ENCODE data around the gene THOC2.

- TF ChIP-seq CTCF (IDR thresholded peaks at IDR 0.05) = no peak
- no peak for TF ChIP-seq POLR2A (IDR thresholded peaks at IDR 0.05)
Observed at GRCh38 chrX:123773258-123773988, 40.6 kb upstream of the THOC2 start.
